GM19463 (cell line): ENCODE measurements around the gene EHD3.
A peak's percentile ranks its signal among the peaks of the same experiment; 100 is the strongest.
"Not testable (repeated sequence)": the region's sequence is repeated elsewhere in the genome, so short reads cannot be mapped to it uniquely, and the experiment has no call there.

Source experiments
- ATAC-seq: cut with Tn5 transposase; IDR thresholded peaks from one replicate; pipeline ENCODE4 v1.9.1; 2021; ENCODE audit warnings: mild to moderate bottlenecking, moderate library complexity; ENCODE audit not compliant: unreplicated experiment

The EHD3 gene

GRCh38 chr2:31283193-31283919, 49.4 kb downstream of the EHD3 start:
- not testable (repeated sequence) for ATAC-seq

DNA sequence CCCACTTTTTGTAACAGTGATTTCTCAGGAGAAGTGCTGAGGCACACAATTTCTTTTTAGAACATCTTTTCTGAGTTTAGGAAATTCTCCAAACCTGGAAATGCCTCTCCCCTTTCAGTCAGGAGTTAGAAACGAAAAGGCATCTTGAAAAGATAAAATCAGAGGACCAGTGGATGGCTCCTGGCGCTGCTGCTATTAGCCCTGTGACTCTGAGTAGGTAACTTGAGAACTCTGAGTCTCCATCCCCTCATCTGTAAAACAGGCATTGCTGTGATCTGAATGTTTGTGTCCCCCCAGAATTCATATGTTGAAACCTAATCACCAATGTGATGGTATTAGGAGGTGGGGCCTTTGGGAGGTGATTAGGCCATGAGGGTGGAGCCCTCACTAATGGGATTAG, 50.2 kb downstream of the EHD3 start:
- no peak for ATAC-seq

DNA sequence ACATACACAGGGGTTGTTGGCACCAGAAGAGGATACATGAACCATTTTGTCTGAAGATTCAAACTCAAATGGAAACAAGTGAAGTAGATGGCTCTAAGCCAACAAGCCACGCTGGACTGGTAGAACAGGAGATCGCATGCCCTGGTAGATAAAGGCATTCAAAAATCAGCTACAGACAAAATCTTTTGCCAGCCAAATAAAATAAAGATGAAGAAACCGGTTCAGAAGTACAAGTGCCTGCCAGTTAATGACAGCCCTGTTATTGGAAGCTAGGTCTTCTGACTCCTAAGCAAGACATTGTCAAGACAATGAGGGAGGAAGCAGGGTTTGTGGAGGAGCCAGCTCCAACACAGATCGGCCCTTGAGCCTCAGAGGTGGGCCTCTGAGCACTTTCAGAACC, 52.3 kb downstream of the EHD3 start:
- ATAC-seq = no peak

GRCh38 chr2:31286961-31287550, 53.1 kb downstream of the EHD3 start:
- ATAC-seq = no peak

DNA sequence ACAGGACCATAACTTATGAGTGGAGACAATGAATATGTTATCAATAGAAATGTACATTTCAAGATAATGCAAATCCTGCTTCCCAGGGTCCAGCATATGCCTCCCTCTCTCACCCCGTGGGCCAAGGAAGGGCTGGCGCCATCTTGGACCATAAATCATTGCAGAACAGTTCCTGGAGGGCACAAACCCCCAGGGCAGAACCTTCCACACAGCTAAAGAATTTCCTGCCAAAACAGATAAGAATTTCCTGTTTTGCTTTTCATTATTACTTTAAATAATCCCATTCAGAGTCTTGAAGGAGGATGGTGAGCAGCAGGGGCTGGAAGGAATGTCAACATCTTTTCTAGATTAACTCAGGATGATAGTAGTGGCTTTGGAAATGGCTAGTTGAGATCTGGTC, 53.7 kb downstream of the EHD3 start:
- ATAC-seq = no peak

DNA sequence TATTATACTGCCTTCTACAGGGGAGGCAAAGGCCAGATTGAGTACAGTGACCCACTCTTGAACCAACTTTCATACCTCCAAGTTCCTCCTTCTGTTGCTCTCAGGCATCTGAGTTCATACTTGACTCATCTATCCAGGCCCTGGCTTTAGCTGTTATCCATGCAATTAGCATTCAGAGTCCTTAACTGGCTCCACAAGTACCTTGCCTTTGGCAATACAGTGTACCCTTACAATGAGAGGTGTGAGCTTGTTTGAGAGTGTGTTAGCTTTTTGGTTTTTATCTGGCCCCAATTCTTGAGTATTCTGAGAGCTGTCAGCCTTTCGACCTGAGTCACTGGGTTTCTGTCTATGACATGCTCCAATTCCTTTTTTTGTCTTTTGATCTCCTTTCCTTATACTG, 60.2 kb downstream of the EHD3 start:
- ATAC-seq = no peak

- no peak for ATAC-seq
Measured at GRCh38 chr2:31296641-31297287, 62.8 kb downstream of the EHD3 start.

- ATAC-seq = no peak
Measured at GRCh38 chr2:31297751-31298150, 63.8 kb downstream of the EHD3 start.

GRCh38 chr2:31299547-31299946, 65.6 kb downstream of the EHD3 start:
- ATAC-seq = no peak

DNA sequence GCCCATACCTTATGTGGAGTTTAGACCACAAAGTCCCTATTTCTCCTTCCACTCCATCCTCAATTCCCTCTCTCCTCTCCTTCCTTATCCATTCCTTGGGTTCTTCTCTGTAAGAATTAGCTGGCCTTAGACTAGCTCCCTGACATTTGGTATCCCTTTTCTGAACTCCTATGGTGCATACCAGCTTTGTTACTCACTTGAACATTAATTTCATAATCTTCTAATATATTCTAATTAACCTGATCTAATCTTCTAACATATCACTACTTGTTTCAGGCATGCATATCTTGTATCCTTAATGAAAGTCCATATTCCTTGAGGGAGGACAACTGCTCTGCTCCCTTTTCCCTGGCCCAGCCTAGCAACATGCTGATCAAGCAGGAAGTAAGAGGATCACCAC, 66.4 kb downstream of the EHD3 start:
- no peak for ATAC-seq

DNA sequence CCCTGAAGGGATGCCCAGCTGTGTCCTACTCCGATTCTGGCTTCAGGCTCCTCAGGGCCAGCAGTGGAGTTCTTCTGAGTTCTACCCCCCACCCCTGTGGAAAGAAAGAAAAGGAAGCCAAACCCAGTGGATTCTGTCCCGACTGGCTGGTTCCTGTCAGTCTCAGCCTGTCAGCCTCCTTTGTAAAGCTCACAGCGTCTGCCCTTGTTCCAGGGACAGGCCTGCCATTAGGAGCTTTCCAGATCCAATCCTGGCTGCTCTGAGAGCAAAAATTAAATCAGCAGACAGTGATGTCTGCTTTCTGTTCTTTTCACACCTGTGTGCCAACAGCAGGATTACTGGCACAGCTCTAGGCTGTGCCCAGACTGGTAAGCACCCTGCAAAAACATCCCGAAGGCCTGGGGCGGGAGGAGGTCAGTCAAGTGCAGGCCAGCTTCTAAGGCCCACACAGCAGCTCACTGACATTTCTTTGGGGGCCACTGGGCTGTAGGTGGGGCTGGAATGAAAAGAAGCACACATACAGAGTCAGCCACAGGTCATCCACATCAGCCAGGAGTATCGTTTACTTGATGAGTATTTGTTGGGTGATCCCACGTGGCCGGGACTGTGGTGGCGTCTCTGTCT, 69.1 kb downstream of the EHD3 start:
- no peak for ATAC-seq

GRCh38 chr2:31304816-31305215, 70.9 kb downstream of the EHD3 start:
- ATAC-seq = no peak

- no peak for ATAC-seq
Measured at GRCh38 chr2:31312898-31313297, 78.9 kb downstream of the EHD3 start.

DNA sequence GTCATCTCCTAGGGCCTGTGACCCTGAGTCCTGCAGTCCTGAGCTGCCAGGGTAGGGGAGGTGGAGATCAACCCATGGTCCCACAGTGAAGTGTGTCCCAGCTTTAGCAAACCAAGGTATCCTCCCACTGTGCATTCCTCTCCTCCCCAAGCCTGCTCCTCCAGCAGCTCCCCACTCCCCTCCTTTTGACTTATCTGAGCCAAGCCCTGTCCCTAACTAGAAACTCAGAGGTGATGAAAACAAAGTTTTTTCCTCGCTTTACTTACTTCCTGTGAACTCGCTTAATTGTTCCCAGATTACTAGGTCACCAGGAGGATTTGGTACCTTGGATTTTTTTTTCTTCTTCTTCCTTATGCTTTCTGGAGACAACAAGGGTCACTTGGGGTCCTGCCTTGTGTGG, 80.8 kb downstream of the EHD3 start:
- no peak for ATAC-seq

GRCh38 chr2:31317396-31317795, 83.4 kb downstream of the EHD3 start:
- no peak for ATAC-seq

DNA sequence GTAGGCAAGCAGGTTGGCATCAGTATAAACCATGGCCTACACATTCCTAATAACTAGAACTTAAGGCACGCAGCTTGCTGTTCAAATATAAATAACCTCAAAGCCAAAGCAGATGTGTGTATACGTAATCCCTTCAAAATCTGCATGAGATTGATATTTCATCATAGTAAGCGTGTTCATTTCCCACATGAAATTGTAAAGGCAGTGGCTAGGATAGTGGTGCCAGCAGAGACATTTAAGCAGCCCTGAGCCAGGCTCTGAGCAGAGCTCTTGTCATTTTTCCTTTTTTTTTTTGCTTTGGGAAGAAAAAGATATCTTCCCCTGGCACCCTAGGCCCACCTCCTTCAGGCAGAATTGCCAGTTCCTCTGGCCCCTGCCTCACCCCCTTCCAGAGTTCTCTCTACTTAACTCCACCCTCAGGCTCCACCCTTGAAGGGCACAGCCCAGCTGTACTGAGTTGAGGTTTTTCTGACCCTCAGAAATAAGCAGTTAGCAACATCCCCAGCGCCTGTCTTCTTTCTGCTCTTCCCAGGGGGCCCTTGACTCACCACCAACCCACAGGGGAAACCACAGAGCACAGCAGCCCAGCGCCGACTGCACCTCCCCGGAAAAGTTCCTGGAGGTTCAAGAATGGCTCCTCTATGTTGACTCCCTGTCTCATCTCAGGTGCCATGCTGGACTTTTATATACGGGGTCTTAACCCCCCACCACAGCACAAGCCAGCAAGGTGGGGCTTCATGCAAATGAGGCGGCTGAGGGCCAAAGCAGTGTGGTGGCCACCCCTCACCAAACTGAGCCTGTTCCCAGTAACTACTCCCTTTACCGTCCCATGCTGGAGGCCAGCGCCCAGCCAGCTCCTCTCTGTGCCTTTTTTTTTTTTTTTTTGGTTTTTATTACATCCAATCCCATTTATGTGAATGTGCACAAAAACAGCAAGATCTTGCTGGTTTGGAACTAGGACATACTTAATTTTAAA, 84.7 kb downstream of the EHD3 start:
- ATAC-seq = peak; percentile 81
